Bone marrow (tissue), 2 donors: ENCODE measurements around the gene HSD17B7.

Experiments
- DNase-seq, 2 donors: peaks; one replicate each; lab custom pipeline; 2025; lab: John Stamatoyannopoulos, UW

The HSD17B7 gene

GRCh38 chr1:162859191-162859590 is 68.7 kb downstream of the HSD17B7 start:
- no peak for DNase-seq

GRCh38 chr1:162861101-162861500 is 70.6 kb downstream of the HSD17B7 start, which contains the start of gene CCDC190:
TSS of gene CCDC190 (minus strand) at chr1:162861175. CDS start at chr1:162859646, 1,529 bp downstream.
- DNase-seq = no peak

GRCh38 chr1:162861625-162862024 is 71.1 kb downstream of the HSD17B7 start:
- DNase-seq = no peak
